HCT116 (cell line): Measurements from ENCODE around the gene GOLGA1.

ENCODE experiments used
- CTCF ChIP-seq, 3 experiments: fragments of 200-600 bp in 1 of 3; sonication (generic) in 1 of 3; IDR thresholded peaks in 2 of 3; conservative IDR thresholded peaks in 1 of 3; 2 replicates each; pipeline ENCODE4 v1.5.1; 2012 to 2017; ENCODE audit warnings: low read depth in 2 of 3, low read length in 2 of 3, antibody characterized with exemption in 1 of 3, borderline replicate concordance in 1 of 3, control low read depth in 1 of 3, mild to moderate bottlenecking in 1 of 3, mixed read lengths in 1 of 3, mixed run types in 1 of 3, moderate library complexity in 1 of 3; ENCODE audit not compliant: insufficient read depth in 1 of 3
- ELF1 ChIP-seq: IDR thresholded peaks from 2 replicates; pipeline ENCODE4 v1.6.1; 2012; ENCODE audit warnings: low read depth, borderline replicate concordance
- EZH2 ChIP-seq: fragments of 200-600 bp; sonication (generic); IDR thresholded peaks from 2 replicates; pipeline ENCODE4 v1.6.1; 2017; ENCODE audit warnings: antibody characterized with exemption, mixed run types
- EZH2phosphoT487 ChIP-seq: fragments of 200-600 bp; IDR thresholded peaks from 2 replicates; pipeline ENCODE4 v1.6.1; 2018; ENCODE audit warnings: antibody characterized with exemption, borderline replicate concordance
- POLR2A ChIP-seq: IDR thresholded peaks from 2 replicates; pipeline ENCODE4 v1.7.0; 2011; ENCODE audit warnings: borderline replicate concordance; ENCODE audit not compliant: insufficient read depth, insufficient read length; ENCODE audit errors: extremely low read depth
- RAD21 ChIP-seq: IDR thresholded peaks from 2 replicates; pipeline ENCODE4 v1.6.1; 2012; ENCODE audit warnings: low read depth, mild to moderate bottlenecking
- TF ChIP-seq, protein P1 (sequence below): IDR thresholded peaks from 2 replicates; pipeline ENCODE4 v1.6.1; 2012

DNA sequence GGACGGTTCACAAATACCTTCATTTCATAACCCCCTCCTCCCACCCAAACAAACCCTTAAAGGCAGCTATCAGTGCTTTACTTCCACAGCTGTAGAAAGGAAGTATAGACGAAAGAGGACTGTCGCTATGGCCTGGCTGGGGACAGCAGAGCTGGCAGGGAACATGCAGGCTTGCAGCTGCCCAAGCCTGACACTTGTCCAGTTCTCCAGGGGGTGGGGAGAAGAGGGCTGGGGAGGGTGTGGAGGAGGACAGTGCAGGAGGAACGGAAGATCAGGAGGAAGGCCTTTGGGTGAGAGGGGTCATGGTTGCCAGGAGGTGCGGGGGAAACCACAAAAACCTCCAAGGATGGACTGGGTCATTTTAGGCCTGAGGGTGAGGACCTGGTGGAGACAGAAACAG, 53.1 kb downstream of the GOLGA1 start:
- TF ChIP-seq RAD21 (no peak), CTCF (IDR thresholded peaks at IDR 0.05 in 2 of 3, conservative IDR thresholded peaks at IDR 0.05 in 1 of 3; ENCODE audit: borderline replicate concordance in 1 of 3, insufficient read depth in 1 of 3, low read depth in 2 of 3, low read length in 2 of 3) (no peak), EZH2 (no peak), ELF1 (no peak), POLR2A (no peak), EZH2phosphoT487 (no peak)
- TF ChIP-seq, protein P1, sequence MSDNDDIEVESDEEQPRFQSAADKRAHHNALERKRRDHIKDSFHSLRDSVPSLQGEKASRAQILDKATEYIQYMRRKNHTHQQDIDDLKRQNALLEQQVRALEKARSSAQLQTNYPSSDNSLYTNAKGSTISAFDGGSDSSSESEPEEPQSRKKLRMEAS = no peak
